ENCODE results near the gene CNOT11. TPM values are rescaled to one million over a fixed set of nuclear protein-coding genes. Genes with fewer than 3 reads are reported as not detected.

Gene CNOT11
- total and polyA plus RNA-seq, 2 of the 8 experiments (the other 6 are each of a cell fraction or from before 2014, with no cell fraction given), result 41.5 to 54.6 TPM

GRCh38 chr2:101286684-101287083 is 34.0 kb downstream of the CNOT11 start:
- no peak overlapping the region for H3K4me2 ChIP-seq (ENCODE audit: insufficient read depth in 1 of 2, low read depth in 2 of 2, low read length in 2 of 2)
- peaks cover 0 to 3% of the 10 kb centered on the region in 2 experiments for H4K20me1 ChIP-seq (replicated peaks in 1 of 2; ENCODE audit: control insufficient read depth in 1 of 2, insufficient read depth in 2 of 2, low read length in 2 of 2)
- H3K4me1 ChIP-seq (replicated peaks in 1 of 4; ENCODE audit: control insufficient read depth in 3 of 4, insufficient read depth in 4 of 4, low read length in 3 of 4), result no peaks in the 10 kb centered on the region
- H2BK15ac ChIP-seq (ENCODE audit: low read length), result no peak overlapping the region
- H3K36me3 ChIP-seq (ENCODE audit: control insufficient read depth in 2 of 4, insufficient read depth in 4 of 4, low read length in 3 of 4), result peaks cover 3 to 46% (median 12%) of the 10 kb centered on the region in 4 experiments; a peak in 6 of 8 replicates
- POLR2A ChIA-PET (ENCODE audit: partially characterized antibody), result no interaction called here
- no peaks in the 10 kb centered on the region for H3K27me3 ChIP-seq (replicated peaks in 1 of 4; ENCODE audit: control insufficient read depth in 3 of 4, extremely low read depth in 1 of 4, insufficient read depth in 3 of 4, low read length in 3 of 4)
- H3K9me3 ChIP-seq (ENCODE audit: insufficient read depth in 2 of 2, low read depth in 1 of 2, low read length in 1 of 2), result no peaks in the 10 kb centered on the region
- no peak overlapping the region for H3K4ac ChIP-seq (replicated peaks; ENCODE audit: insufficient read length, low read depth, low read length)
- no peak overlapping the region for H3K23ac ChIP-seq (ENCODE audit: insufficient read length)
- H3K79me2 ChIP-seq (ENCODE audit: control insufficient read depth in 1 of 2, insufficient read depth in 2 of 2, low read length in 2 of 2), result no peaks in the 10 kb centered on the region; a peak in 1 of 4 replicates
- H3K56ac ChIP-seq (replicated peaks; ENCODE audit: insufficient read length, low read depth, low read length), result no peak overlapping the region
- H3K9ac ChIP-seq (replicated peaks in 1 of 4; ENCODE audit: extremely low read depth in 1 of 4, low read depth in 3 of 4, low read length in 3 of 4), result no peak overlapping the region
- no peak overlapping the region for H2BK120ac ChIP-seq (replicated peaks; ENCODE audit: low read depth, low read length)
- H2BK5ac ChIP-seq (ENCODE audit: low read depth, low read length), result no peak overlapping the region
- no peaks in the 10 kb centered on the region for H3K23me2 ChIP-seq (ENCODE audit: low read depth, low read length)
- FAIRE-seq (no peak), DNase-seq (ENCODE audit: low read depth in 1 of 2, low spot score in 2 of 2) (no peak)
- H3K27ac ChIP-seq (ENCODE audit: low read depth, low read length), result no peak overlapping the region
- H4K5ac ChIP-seq (ENCODE audit: insufficient read length, low read depth, low read length), result no peak overlapping the region
- H3K18ac ChIP-seq (ENCODE audit: extremely low read depth, low read length), result no peak overlapping the region
- no peak overlapping the region for H3K4me3 ChIP-seq (ENCODE audit: extremely low read depth in 1 of 4, insufficient read depth in 2 of 4, low read depth in 3 of 4, low read length in 4 of 4)
- no peak overlapping the region for H2BK20ac ChIP-seq (ENCODE audit: low read length)
- no peak overlapping the region for H2AFZ ChIP-seq (ENCODE audit: low read length)
- no peak overlapping the region for H3K14ac ChIP-seq (ENCODE audit: insufficient read length)
- H4K91ac ChIP-seq (replicated peaks; ENCODE audit: insufficient read length, low read length), result no peak overlapping the region
- H3K79me1 ChIP-seq (ENCODE audit: low read depth, low read length), result peaks cover 2% of the 10 kb centered on the region; the same call in 1 of the 2 replicates
- CTCF ChIA-PET (ENCODE audit: partially characterized antibody), result interaction anchor here (0.6 kb wide), 1 partner anchor 685 kb away, joined by 3 read pairs; no protein-coding TSS in a partner anchor
- H2AK5ac ChIP-seq (ENCODE audit: low read depth, low read length), result no peak overlapping the region
- whole genome bisulfite sequencing, 2 experiments (ENCODE audit: extremely low coverage in 1 of 2, insufficient coverage in 1 of 2, insufficient read length in 1 of 2, insufficient replicate concordance in 2 of 2, low coverage in 1 of 2, low lambda C conversion rate in 2 of 2, missing lambda C conversion rate in 1 of 2), result 97% methylated on average over 6 of the region's 6 CpGs; no CpG with 5 or more reads in 1 of the 2 experiments
- H4K8ac ChIP-seq (ENCODE audit: extremely low read depth, insufficient read depth, low read length), result no peak overlapping the region
- H2BK12ac ChIP-seq (ENCODE audit: low read depth, low read length), result no peak overlapping the region
- TF ChIP-seq JUN (IDR thresholded peaks at IDR 0.05; ENCODE audit: low read depth, low read length) (no peak), RFX5 (IDR thresholded peaks at IDR 0.05; ENCODE audit: borderline replicate concordance, low read depth, low read length) (no peak), SIN3A (conservative IDR thresholded peaks at IDR 0.05 in 1 of 2, IDR thresholded peaks at IDR 0.05 in 1 of 2; ENCODE audit: low read depth in 1 of 2, low read length in 2 of 2) (no peak), HDAC2 (IDR thresholded peaks at IDR 0.05; ENCODE audit: borderline replicate concordance in 1 of 2, low read depth in 2 of 2, low read length in 2 of 2) (no peak), YY1 (IDR thresholded peaks at IDR 0.05; ENCODE audit: low read depth, low read length) (no peak), TCF12 (IDR thresholded peaks at IDR 0.05; ENCODE audit: low read depth, low read length) (no peak), NANOG (IDR thresholded peaks at IDR 0.05; ENCODE audit: insufficient read depth, low read depth, low read length, poor library complexity, severe bottlenecking) (no peak), RNF2 (IDR thresholded peaks at IDR 0.05; ENCODE audit: borderline replicate concordance, low read depth, low read length, missing control alignments, poor library complexity, severe bottlenecking) (no peak), KDM4A (IDR thresholded peaks at IDR 0.05; ENCODE audit: low read depth, low read length, severe bottlenecking) (no peak), SUZ12 (IDR thresholded peaks at IDR 0.05; ENCODE audit: low read length) (no peak), EP300 (IDR thresholded peaks at IDR 0.05; ENCODE audit: borderline replicate concordance in 1 of 2, low read depth in 2 of 2, low read length in 2 of 2) (no peak), ASH2L (IDR thresholded peaks at IDR 0.05; ENCODE audit: low read length) (no peak)
